GM12878 (cell line): ENCODE results near the gene DGKB. TPM values are rescaled to one million over a fixed set of nuclear protein-coding genes. Genes with fewer than 3 reads are reported as not detected.

Experiments
- ATAC-seq: fragments of 200-7000 bp; cut with Tn5 transposase; 3 replicates; pipeline ENCODE4 v1.9.1; 2020; ENCODE audit warnings: mild to moderate bottlenecking, moderate library complexity
- BruUV-seq: library from RNA; stranded (reverse); fragments of 400-500 nt; replicated peaks from 2 replicates; lab custom pipeline; 2021; lab: Mats Ljungman, UMichigan
- CTCF ChIA-PET: fragments of 300-600 bp; sonication (Branson Sonifier 250); formaldehyde crosslinking; extraction: SDS; loops from one replicate; lab custom pipeline; 2021; ENCODE audit warnings: inconsistent platforms; lab: Yijun Ruan, JAX
- POLR2A ChIA-PET: fragments of 350-600 bp; formaldehyde crosslinking; extraction: SDS; loops from one replicate; lab custom pipeline; 2021; ENCODE audit warnings: inconsistent platforms; lab: Charles Lee
- RAD21 ChIA-PET: fragments of 300-600 bp; sonication (Branson Sonifier 250); formaldehyde crosslinking; loops from one replicate; lab custom pipeline; 2023; ENCODE audit warnings: antibody characterized with exemption; ENCODE audit not compliant: unreplicated experiment; lab: Charles Lee
- SMC1A ChIA-PET: fragments of 300-600 bp; sonication (Branson Sonifier 250); formaldehyde crosslinking; loops from one replicate; lab custom pipeline; 2023; ENCODE audit not compliant: unreplicated experiment, uncharacterized antibody; lab: Charles Lee
- DNase-seq: peaks from one replicate; pipeline ENCODE4 v3.0.0-alpha.2; 2011; ENCODE audit warnings: low read depth, low spot score
- FAIRE-seq: peaks from 3 replicates; lab custom pipeline; 2011; peaks lifted over from hg19 to GRCh38; lab: Jason Lieb, UNC
- H2AFZ ChIP-seq: 2 replicates; pipeline ENCODE4 v1.6.0; 2011; ENCODE audit warnings: low read depth, low read length, control low read depth; ENCODE audit not compliant: control insufficient read depth
- H3K27ac ChIP-seq: 2 replicates; pipeline ENCODE4 v1.5.1; 2011; ENCODE audit warnings: control low read depth; ENCODE audit not compliant: control insufficient read depth, insufficient read depth
- H3K27me3 ChIP-seq, 2 experiments: replicated peaks in 1 of 2; 2 replicates each; pipeline versions ENCODE4 v1.6.0 to v1.6.1; 2011; ENCODE audit warnings: low read length in 1 of 2; ENCODE audit not compliant: control insufficient read depth in 2 of 2, insufficient read depth in 2 of 2
- H3K36me3 ChIP-seq, 2 experiments: 2 replicates each; pipeline ENCODE4 v1.5.1; 2011; ENCODE audit warnings: low read length in 1 of 2; ENCODE audit not compliant: control insufficient read depth in 2 of 2, insufficient read depth in 2 of 2
- H3K4me1 ChIP-seq: 2 replicates; pipeline ENCODE4 v1.6.1; 2011; ENCODE audit warnings: mild to moderate bottlenecking, low read length, moderate library complexity, mixed read lengths; ENCODE audit not compliant: control insufficient read depth, insufficient read depth
- H3K4me2 ChIP-seq: 2 replicates; pipeline ENCODE4 v1.6.0; 2011; ENCODE audit warnings: control low read depth; ENCODE audit not compliant: control insufficient read depth, insufficient read depth
- H3K4me3 ChIP-seq: fragments of 200-600 bp; sonication (generic); 2 replicates; pipeline ENCODE4 v1.5.1; 2016
- H3K79me2 ChIP-seq: 2 replicates; pipeline ENCODE4 v1.6.0; 2011; ENCODE audit warnings: low read length; ENCODE audit not compliant: control insufficient read depth, insufficient read depth
- H3K9ac ChIP-seq: 2 replicates; pipeline ENCODE4 v1.8.0; 2011; ENCODE audit warnings: low read length, control low read depth, mixed read lengths; ENCODE audit not compliant: control insufficient read depth, insufficient read depth
- H3K9me3 ChIP-seq: replicated peaks from 3 replicates; pipeline ENCODE4 v1.5.1; 2011; ENCODE audit warnings: mild to moderate bottlenecking, low read length; ENCODE audit not compliant: control insufficient read depth, insufficient read depth
- H4K20me1 ChIP-seq: 2 replicates; pipeline ENCODE4 v1.6.0; 2011; ENCODE audit not compliant: control insufficient read depth, insufficient read depth
- CEBPB ChIP-seq, 2 experiments: fragments of 150-350 bp in 1 of 2; IDR thresholded peaks; 2 replicates each; pipeline ENCODE4 v1.6.1; 2012 to 2014; ENCODE audit warnings: low read depth in 2 of 2, low read length in 2 of 2, borderline replicate concordance in 1 of 2, inconsistent platforms in 1 of 2
- EP300 ChIP-seq, 2 experiments: fragments of 150-350 bp in 1 of 2; IDR thresholded peaks; 2 replicates each; pipeline ENCODE4 v1.6.1; 2011 to 2012; ENCODE audit warnings: low read depth in 2 of 2, low read length in 2 of 2, borderline replicate concordance in 1 of 2, improper control_type of control experiment in 1 of 2, inconsistent platforms in 1 of 2; ENCODE audit not compliant: control insufficient read depth in 1 of 2
- MEF2A ChIP-seq: IDR thresholded peaks from 2 replicates; pipeline ENCODE4 v1.6.1; 2011; ENCODE audit warnings: low read depth, mild to moderate bottlenecking, low read length, moderate library complexity; ENCODE audit not compliant: insufficient read depth
- NFYA ChIP-seq: IDR thresholded peaks from 2 replicates; pipeline ENCODE4 v1.6.1; 2011; ENCODE audit warnings: low read depth, mild to moderate bottlenecking, low read length, improper control_type of control experiment, borderline replicate concordance
- RBBP5 ChIP-seq: fragments of 200-600 bp; sonication (generic); conservative IDR thresholded peaks from 2 replicates; pipeline ENCODE4 v1.6.1; 2016
- SMAD1 ChIP-seq: fragments of 450-650 bp; IDR thresholded peaks from 2 replicates; pipeline ENCODE4 v1.6.1; 2018; ENCODE audit warnings: mild to moderate bottlenecking, low read depth; ENCODE audit not compliant: partially characterized antibody
- SMC3 ChIP-seq: IDR thresholded peaks from 2 replicates; pipeline ENCODE4 v1.6.1; 2011; ENCODE audit warnings: low read length, improper control_type of control experiment, borderline replicate concordance
- YBX1 ChIP-seq: fragments of 450-650 bp; IDR thresholded peaks from 2 replicates; pipeline ENCODE4 v1.6.1; 2016; ENCODE audit warnings: antibody characterized with exemption
- in situ Hi-C: fragments of 300-500 bp; cut with MboI; formaldehyde crosslinking; loops from 9 replicates; pipeline ENCODE4 v1.14.3; 2018; ENCODE audit warnings: mixed read lengths
- intact Hi-C: fragments of 100-400 bp; cut with micrococcal nuclease; formaldehyde crosslinking; loops from one replicate; pipeline ENCODE4 v1.14.2; 2022; ENCODE audit not compliant: unreplicated experiment
- polyA plus RNA-seq, 11 experiments: library from polyadenylated mRNA; depleted of rRNA in 4 of 11; unstranded in 6 of 11; stranded (reverse) in 5 of 11; fragments of >200 nt; fragmentation: Nextera tagmentation in 4 of 11; fragmentation: Illumina TruSeq in 1 of 11; extraction: Ambion mirVana in 4 of 11; extraction: Trizol in 1 of 11; gene quantifications; 1 replicate in 1 of 11; 2 replicates in 10 of 11; pipeline versions ENCODE4 v1.2.1 to v1.2.3, GENCODE V29; 2011 to 2016; ENCODE audit warnings: inconsistent platforms in 2 of 11, missing spikeins in 2 of 11, low read depth in 1 of 11
- total RNA-seq, 4 experiments: library from RNA; depleted of rRNA in 3 of 4; stranded (reverse); fragments of >200 nt in 3 of 4; fragmentation: Illumina TruSeq in 1 of 4; extraction: Trizol in 1 of 4; gene quantifications; 2 replicates each; pipeline versions ENCODE4 v1.2.1 to v1.2.3, GENCODE V29; 2013 to 2021
- TF ChIP-seq, protein P1 (sequence below): fragments of 450-650 bp; IDR thresholded peaks from 2 replicates; pipeline ENCODE4 v1.6.1; 2017; ENCODE audit warnings: mild to moderate bottlenecking
- TF ChIP-seq, protein P2 (sequence below): fragments of 450-650 bp; IDR thresholded peaks from 2 replicates; pipeline ENCODE4 v1.6.1; 2018; ENCODE audit warnings: borderline replicate concordance, mild to moderate bottlenecking; ENCODE audit not compliant: partially characterized antibody
- TF ChIP-seq, protein P3 (sequence below): fragments of 450-650 bp; IDR thresholded peaks from 2 replicates; pipeline ENCODE4 v1.6.1; 2017; ENCODE audit warnings: mild to moderate bottlenecking, moderate library complexity
- TF ChIP-seq, protein P4 (sequence below): IDR thresholded peaks from 2 replicates; pipeline ENCODE4 v1.6.1; 2012; ENCODE audit warnings: mild to moderate bottlenecking, low read depth, low read length

The DGKB gene
- total and polyA plus RNA-seq, 10 of the 15 experiments (the other 5 are each of a cell fraction or from before 2014, with no cell fraction given) = 0.02 to 0.10 (median 0.04) TPM; not detected in 6

DNA sequence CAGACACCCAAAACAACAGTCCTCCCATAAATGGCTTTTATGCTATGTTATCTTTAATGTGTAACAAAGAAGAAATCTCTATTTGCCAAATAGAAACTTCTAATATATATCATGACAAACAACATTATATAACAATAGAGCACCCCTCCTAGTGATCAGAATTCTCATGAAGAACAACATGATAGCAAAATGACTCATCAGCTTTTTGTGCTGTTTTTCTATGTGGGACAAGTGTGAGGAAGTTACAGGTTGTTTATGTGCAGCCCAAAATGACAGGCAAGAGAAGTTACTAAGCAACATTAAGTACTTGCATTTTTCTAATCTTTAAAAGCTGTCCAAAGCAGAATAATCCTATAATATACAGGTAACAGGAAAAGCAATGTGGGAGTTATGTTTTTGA, 7.7 kb downstream of the DGKB start:
- H2AFZ ChIP-seq = no peak overlapping the region
- intact Hi-C loops = loop anchor here (5.0 kb wide), 1 partner anchor 48 kb away; no protein-coding TSS in a partner anchor
- ChIA-PET POLR2A (no interaction called here), CTCF (interaction anchor here (0.7 kb wide), 1 partner anchor 12 kb away, joined by 4 read pairs; no protein-coding TSS in a partner anchor), RAD21 (no interaction called here), SMC1A (no interaction called here)
- no peak overlapping the region for H3K9ac ChIP-seq
- FAIRE-seq = no peak
- in situ Hi-C loops = no loop called here
- no peak overlapping the region for H3K4me3 ChIP-seq
- H3K36me3 ChIP-seq = no peaks in the 10 kb centered on the region
- no peak overlapping the region for H3K27ac ChIP-seq
- no TSS peak for BruUV-seq
- no peaks in the 10 kb centered on the region for H3K27me3 ChIP-seq
- no peak overlapping the region for H3K4me2 ChIP-seq
- TF ChIP-seq MEF2A (no peak), CEBPB (IDR thresholded peaks at IDR 0.05; ENCODE audit: borderline replicate concordance in 1 of 2, low read depth in 2 of 2, low read length in 2 of 2) (no peak), RBBP5 (no peak), NFYA (no peak), SMC3 (no peak), YBX1 (no peak), SMAD1 (no peak), EP300 (IDR thresholded peaks at IDR 0.05; ENCODE audit: borderline replicate concordance in 1 of 2, control insufficient read depth in 1 of 2, low read depth in 2 of 2, low read length in 2 of 2) (no peak)
- TF ChIP-seq, protein P1, sequence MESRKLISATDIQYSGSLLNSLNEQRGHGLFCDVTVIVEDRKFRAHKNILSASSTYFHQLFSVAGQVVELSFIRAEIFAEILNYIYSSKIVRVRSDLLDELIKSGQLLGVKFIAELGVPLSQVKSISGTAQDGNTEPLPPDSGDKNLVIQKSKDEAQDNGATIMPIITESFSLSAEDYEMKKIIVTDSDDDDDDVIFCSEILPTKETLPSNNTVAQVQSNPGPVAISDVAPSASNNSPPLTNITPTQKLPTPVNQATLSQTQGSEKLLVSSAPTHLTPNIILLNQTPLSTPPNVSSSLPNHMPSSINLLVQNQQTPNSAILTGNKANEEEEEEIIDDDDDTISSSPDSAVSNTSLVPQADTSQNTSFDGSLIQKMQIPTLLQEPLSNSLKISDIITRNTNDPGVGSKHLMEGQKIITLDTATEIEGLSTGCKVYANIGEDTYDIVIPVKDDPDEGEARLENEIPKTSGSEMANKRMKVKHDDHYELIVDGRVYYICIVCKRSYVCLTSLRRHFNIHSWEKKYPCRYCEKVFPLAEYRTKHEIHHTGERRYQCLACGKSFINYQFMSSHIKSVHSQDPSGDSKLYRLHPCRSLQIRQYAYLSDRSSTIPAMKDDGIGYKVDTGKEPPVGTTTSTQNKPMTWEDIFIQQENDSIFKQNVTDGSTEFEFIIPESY = no peak
- TF ChIP-seq, protein P2, sequence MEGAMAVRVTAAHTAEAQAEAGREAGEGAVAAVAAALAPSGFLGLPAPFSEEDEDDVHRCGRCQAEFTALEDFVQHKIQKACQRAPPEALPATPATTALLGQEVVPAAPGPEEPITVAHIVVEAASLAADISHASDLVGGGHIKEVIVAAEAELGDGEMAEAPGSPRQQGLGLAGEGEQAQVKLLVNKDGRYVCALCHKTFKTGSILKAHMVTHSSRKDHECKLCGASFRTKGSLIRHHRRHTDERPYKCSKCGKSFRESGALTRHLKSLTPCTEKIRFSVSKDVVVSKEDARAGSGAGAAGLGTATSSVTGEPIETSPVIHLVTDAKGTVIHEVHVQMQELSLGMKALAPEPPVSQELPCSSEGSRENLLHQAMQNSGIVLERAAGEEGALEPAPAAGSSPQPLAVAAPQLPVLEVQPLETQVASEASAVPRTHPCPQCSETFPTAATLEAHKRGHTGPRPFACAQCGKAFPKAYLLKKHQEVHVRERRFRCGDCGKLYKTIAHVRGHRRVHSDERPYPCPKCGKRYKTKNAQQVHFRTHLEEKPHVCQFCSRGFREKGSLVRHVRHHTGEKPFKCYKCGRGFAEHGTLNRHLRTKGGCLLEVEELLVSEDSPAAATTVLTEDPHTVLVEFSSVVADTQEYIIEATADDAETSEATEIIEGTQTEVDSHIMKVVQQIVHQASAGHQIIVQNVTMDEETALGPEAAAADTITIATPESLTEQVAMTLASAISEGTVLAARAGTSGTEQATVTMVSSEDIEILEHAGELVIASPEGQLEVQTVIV = no peak
- TF ChIP-seq, protein P3, sequence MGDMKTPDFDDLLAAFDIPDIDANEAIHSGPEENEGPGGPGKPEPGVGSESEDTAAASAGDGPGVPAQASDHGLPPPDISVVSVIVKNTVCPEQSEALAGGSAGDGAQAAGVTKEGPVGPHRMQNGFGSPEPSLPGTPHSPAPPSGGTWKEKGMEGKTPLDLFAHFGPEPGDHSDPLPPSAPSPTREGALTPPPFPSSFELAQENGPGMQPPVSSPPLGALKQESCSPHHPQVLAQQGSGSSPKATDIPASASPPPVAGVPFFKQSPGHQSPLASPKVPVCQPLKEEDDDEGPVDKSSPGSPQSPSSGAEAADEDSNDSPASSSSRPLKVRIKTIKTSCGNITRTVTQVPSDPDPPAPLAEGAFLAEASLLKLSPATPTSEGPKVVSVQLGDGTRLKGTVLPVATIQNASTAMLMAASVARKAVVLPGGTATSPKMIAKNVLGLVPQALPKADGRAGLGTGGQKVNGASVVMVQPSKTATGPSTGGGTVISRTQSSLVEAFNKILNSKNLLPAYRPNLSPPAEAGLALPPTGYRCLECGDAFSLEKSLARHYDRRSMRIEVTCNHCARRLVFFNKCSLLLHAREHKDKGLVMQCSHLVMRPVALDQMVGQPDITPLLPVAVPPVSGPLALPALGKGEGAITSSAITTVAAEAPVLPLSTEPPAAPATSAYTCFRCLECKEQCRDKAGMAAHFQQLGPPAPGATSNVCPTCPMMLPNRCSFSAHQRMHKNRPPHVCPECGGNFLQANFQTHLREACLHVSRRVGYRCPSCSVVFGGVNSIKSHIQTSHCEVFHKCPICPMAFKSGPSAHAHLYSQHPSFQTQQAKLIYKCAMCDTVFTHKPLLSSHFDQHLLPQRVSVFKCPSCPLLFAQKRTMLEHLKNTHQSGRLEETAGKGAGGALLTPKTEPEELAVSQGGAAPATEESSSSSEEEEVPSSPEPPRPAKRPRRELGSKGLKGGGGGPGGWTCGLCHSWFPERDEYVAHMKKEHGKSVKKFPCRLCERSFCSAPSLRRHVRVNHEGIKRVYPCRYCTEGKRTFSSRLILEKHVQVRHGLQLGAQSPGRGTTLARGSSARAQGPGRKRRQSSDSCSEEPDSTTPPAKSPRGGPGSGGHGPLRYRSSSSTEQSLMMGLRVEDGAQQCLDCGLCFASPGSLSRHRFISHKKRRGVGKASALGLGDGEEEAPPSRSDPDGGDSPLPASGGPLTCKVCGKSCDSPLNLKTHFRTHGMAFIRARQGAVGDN = no peak
- TF ChIP-seq, protein P4, sequence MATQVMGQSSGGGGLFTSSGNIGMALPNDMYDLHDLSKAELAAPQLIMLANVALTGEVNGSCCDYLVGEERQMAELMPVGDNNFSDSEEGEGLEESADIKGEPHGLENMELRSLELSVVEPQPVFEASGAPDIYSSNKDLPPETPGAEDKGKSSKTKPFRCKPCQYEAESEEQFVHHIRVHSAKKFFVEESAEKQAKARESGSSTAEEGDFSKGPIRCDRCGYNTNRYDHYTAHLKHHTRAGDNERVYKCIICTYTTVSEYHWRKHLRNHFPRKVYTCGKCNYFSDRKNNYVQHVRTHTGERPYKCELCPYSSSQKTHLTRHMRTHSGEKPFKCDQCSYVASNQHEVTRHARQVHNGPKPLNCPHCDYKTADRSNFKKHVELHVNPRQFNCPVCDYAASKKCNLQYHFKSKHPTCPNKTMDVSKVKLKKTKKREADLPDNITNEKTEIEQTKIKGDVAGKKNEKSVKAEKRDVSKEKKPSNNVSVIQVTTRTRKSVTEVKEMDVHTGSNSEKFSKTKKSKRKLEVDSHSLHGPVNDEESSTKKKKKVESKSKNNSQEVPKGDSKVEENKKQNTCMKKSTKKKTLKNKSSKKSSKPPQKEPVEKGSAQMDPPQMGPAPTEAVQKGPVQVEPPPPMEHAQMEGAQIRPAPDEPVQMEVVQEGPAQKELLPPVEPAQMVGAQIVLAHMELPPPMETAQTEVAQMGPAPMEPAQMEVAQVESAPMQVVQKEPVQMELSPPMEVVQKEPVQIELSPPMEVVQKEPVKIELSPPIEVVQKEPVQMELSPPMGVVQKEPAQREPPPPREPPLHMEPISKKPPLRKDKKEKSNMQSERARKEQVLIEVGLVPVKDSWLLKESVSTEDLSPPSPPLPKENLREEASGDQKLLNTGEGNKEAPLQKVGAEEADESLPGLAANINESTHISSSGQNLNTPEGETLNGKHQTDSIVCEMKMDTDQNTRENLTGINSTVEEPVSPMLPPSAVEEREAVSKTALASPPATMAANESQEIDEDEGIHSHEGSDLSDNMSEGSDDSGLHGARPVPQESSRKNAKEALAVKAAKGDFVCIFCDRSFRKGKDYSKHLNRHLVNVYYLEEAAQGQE = no peak
- no peak for DNase-seq
- H3K9me3 ChIP-seq = no peaks in the 10 kb centered on the region
- no peaks in the 10 kb centered on the region for H3K4me1 ChIP-seq
- no peak for ATAC-seq
- H4K20me1 ChIP-seq = no peaks in the 10 kb centered on the region
- no peaks in the 10 kb centered on the region for H3K79me2 ChIP-seq
